NCI-H2196 (cell line): ENCODE data around the gene SMIM35.

Source experiments
- DNase-seq: peaks from one replicate; lab custom pipeline; 2025; ENCODE audit not compliant: unreplicated experiment; lab: John Stamatoyannopoulos, UW

Gene SMIM35

DNA sequence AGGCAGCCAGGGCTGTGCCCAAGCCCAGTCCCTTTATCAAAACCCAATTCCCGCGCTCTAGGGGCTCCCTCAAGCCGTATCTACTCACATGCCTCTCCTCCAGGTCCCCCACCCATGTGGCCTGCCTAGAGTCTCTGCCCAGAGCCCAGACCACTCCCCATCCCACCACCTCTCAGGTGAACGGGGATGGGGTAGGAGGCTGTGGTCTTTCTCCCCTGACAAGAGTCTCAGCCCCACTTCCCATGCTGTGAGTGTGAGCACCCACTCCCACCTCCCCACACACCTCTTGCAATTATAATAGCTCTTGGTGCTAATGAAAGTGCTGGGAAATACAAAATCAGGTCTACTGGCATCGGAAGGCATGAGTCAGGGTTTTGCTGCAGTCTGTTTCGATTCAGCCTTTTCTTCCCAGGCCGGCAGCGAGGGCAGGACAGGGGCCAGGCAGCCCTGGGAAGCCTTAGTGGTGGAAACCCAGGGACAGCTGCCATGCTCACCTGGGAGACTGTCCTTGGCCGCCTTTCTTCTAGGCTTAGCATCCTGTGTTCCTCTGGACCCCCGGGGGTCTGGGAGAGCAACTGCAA lies 26.6 kb downstream of the SMIM35 start:
- no peak for DNase-seq

DNA sequence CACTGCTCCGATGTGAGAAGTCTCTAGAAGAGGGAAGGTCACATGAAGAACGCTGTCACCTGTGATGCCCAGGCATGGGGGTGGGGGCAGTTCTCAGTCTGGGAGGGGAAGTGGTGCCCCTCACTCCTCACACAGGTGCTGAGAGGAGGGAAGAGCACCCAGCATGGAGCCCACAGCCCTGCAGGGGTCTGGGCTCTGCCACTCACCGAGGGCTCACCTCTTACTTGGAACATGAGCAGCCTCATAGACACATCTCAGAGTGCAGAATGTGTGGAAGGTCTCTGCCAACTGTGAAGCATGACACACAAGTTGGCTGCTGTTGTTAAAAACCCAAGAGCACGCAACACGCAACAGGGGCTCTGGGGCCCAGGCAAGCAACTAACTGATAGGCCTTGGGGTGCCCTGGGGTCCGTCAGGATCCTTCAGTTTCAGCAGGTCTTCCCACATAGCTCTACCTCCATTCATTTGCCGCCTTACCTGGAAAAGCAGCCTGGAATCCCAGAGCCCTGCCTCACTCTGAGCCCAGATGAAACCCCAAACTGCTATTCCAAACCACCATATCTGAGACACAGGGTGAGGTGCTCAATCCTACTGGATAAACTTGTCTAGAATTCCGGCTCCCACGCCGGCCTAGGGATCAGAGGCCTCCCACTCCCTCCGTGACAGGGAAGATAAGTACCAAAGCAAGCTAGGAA lies 27.4 kb downstream of the SMIM35 start:
- no peak for DNase-seq

DNA sequence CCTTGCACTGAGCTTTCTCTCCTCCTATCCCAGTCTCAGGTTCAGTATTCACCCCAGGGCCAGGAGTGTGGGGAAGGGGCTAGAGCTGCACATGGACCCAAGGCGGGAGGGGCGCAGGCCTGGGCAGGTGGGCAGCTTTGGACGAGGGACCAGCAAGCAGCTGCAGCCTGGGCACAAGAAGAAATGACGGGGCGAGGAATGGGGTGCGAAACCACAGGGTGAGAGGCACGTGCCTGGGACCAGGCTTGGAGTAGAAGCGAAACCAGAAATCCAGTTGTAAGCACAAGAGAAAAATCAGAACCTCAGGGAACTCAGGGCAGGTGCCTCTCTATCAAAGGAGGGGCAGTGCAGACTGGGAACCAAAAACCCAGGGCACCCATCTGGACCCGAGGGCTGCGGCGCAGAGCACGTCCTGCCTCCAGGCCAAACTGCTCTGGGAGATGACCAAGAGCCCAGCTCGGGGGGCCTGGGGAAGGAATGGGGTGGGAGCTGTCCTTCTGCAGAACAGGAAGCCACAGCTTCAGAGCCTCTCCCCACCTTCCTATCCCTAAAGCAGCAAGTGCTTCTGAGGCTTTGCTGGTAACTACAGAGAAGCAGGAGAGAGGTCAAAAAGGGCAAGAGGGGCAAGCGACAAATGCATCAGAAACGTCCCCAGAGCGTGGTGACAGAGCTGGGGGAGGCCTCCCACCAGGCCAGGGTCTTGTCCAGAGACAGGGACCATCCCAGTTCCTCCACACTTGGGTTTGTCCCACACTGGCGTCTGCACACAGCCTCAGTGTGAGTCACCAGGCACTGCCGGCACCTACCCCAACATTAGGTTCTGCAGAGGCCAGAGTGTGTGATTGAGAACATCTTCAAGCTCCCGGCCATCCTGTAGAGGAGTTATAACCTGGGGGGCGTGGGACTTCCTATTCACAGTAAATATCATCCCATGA lies 28.2 kb downstream of the SMIM35 start:
- no peak for DNase-seq

DNA sequence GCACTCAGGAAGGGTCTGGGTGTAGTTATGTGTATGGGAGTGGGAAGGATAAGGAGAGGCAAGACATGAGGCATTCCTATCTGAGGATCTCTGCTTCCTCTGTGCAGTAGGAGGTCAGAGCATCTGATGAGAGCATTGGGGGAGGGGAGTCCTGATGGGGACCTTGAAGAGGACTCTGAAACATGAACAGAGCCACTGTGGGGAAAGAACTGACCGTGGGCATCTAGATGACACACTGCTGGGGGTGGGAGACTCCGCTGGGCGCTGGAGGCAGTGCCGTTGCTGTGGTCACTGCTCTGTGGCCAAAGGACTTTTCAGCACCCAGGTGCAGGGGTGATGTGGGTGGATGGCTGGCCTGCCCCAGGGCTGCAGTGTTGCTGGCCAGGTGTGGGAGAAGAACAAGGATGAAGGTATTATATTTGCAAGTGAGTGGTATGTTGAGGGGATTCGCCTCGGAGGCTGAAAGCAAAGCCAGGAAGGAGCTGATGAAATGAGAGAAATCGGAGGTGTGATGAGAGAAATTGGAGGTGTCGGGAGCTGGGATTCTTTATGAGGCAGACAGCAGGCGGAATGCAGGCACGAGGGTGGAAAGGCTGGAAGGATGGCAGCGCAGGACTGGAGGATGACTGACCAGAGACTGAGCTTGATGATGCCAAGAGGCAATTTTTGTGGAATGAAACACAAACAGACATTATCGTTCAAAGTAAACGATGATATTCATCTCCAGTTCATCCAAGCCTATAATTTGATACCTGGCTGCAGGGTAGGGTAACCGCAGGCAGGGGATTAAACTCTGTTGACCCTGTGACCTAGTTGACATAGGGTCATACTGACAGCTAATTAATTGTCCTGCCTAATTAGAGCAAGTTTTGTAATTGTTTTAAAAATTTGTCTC lies 29.3 kb downstream of the SMIM35 start:
- DNase-seq: no peak

GRCh38 chr11:118056806-118057205 lies 30.0 kb downstream of the SMIM35 start:
- DNase-seq: no peak

DNA sequence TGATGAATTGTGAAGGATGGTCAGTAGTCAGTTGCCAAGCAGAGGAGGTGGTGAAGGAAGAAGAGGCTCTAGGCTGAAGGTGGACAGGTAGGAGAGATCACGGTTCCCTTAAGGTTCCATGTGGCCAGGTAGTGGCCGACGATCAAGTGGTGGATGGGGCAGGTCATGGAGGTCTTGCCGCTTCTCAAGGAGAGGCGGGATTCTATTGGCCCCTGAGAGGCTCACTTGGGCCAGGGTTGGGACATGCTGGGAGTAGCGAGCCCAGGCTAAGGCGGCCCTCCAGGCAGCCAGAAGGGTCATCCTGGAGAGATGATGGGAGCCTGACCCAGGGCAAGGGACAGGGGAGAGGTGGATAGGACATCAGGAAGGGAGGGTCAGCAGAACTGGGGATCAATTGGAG lies 30.8 kb downstream of the SMIM35 start:
- no peak for DNase-seq

DNA sequence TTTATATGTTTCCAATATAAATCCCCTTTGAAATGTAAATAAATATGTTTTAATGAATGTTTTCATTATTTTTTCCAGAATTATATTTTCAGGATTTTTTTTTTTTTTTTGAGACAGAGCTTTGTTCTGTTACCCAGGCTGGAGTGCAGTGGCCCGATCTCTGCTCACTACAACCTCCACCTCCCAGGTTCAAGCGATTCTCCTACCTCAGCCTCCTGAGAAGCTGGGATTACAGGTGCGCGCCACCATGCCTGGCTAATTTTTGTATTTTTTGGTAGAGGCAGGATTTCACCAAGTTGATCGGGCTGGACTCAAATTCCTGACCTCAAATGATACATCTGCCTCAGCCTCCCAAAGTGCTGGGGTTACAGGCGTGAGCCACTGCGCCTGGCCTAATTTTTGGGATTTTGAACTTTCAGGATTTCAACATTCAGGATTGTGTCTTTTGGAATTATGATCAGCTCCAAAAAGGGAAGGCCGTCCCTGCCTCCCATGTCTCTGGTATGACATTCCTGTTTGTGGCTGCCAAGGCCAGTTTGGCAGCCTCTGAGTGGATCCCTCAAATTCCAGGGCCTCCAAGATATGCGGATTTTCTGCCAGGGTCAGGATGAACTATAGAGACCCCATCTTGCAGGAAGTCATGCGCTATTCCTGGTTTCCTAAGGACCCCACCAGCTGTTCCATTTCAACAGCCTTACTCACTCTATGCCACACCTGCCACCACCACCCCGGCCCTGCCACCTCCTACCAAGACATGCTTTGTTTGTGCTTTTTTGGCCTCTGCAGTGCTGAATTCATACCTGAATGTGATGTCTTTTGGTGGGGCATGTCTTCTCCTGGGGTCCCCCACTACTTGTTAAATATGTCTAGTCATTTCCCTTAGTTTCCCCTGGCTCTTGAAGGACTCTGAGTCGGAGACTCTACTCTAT lies 31.8 kb downstream of the SMIM35 start:
- DNase-seq: no peak

- DNase-seq: no peak
Observed at GRCh38 chr11:118052581-118053206, 34.1 kb downstream of the SMIM35 start.

DNA sequence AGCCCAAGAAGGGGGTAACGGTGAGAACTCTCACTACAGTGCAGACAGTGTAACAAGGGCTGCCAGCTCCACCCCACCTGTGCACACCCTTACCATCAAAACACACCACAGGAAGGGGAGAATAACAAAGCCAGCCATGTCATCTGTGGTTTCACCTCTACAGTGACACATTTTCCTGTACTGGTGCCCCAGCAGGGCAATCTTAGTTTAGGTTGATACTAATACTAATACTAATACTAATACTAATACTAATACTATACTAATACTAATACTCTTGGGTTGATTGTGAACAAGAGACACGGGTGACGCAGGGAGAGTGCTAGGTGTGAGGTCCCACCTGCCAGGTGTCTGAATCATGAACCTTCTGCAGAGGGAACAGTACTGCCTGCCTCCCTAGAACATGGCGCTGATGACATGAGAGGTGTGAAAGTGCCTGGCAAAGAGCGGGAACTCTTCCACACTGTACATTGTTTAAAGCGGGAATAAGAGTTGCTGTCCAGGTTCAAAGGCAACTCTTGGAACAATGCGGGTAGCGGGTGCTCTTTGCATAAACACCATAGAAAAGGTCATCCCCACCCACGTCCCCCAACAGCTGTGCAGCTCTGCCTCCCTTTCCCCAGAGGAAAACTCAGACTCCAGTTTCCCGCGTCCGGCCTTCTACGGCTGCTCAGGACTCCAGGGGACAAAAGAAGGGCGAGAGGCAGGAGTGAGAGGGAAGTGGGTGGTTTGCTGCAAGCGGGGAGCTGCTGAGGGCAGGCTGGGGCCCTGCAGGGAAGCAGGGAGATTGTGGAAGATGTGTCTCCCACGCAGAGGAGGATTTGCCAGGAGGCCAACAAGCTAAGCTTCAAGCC lies 34.9 kb downstream of the SMIM35 start:
- DNase-seq: no peak

DNA sequence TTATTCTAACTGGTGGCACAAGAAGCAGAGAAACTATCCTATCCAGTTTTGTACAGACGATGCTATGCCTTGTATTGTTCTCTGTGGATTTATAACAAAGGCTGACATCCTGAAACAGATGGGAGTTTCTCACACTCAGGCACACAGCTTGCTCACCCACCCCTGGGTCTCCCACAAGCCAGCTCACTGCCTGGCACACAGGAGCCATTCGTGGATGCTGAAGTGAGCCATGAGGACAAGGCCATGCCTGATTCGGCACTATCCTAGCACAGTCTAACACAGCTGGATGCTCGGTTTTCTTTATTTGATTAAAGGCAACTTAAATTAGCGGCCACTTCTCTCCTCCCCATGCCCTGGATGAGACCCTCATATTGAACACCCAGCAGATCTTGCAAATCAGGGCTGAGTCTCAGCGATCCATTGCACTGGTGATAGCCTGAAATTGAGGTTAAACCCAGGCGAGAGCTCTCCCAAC lies 35.6 kb downstream of the SMIM35 start:
- DNase-seq: no peak

DNA sequence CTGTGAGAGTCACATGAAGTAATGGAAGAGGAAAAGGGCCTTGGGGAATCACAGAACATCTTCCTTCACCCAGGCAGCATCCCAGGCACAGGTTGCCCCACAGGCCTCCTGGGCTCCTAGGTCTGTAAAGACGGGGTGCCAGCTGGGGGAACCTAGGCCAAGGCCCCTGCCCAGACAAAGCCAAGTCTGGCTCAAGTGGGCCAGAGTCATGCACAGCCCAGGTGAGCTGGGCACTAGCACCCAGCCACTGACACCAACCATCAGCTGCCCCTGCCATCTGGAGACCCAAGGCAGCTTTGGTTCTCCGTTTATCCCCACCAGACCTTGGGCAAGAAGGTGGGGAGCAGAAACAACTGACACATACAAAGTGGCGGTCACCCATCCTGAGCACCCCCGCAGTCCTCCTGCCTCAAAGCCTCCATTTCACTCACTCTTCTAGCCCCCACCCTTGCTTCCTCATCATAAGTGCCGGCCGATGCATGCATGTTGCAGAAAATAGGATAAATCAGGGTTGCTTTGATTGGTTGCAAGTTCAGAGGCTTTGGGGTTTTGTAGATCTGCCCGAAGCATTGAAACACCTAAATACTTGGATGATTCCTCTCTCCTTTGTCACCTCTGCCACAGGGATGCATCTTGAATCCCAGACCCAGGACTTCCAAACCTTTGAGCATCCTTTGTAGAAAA lies 36.4 kb downstream of the SMIM35 start:
- no peak for DNase-seq

DNA sequence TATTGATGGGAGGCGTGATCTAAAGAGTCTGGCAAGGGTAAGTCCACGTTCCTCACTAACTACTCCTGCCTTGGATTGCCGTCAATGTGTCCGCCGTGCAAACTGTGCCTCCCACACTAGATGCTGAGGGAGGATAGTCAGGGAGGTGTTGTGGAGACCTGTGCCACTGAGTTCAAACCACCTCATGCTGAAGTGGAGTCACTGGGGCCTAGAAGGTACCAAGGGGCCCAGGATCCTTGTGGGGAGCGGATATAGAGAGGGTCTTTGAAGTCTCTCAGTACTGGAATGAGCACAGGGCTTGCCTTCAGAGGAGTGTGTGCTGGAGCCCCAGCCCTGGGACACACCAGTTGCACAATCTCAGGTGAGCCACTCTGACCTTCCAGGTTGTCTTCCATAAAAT lies 37.0 kb downstream of the SMIM35 start:
- no peak for DNase-seq

GRCh38 chr11:118048472-118049370 lies 38.0 kb downstream of the SMIM35 start:
- DNase-seq: no peak

- DNase-seq: no peak
Observed at GRCh38 chr11:118047749-118048148, 39.0 kb downstream of the SMIM35 start.

- no peak for DNase-seq
Observed at GRCh38 chr11:118046964-118047700, 39.6 kb downstream of the SMIM35 start.
